Small intestine (tissue), 7 donors: ENCODE data around the gene CD101. TPM values are rescaled to one million over a fixed set of nuclear protein-coding genes. Genes with fewer than 3 reads are reported as not detected.

Experiments
- DNase-seq, 2 donors: peaks; one replicate each; pipeline versions ENCODE4 v3.0.0 to v3.0.0-alpha.2; 2013
- FAIRE-seq: peaks from 2 replicates; lab custom pipeline; 2012; peaks lifted over from hg19 to GRCh38; lab: Jason Lieb, UNC
- H3K27ac ChIP-seq, 3 donors: one replicate each; pipeline ENCODE4 v1.5.1; 2013; ENCODE audit warnings: low read length in 2 of 3, mild to moderate bottlenecking in 2 of 3, control low read depth in 1 of 3, inconsistent platforms in 1 of 3, low read depth in 1 of 3, moderate library complexity in 1 of 3
- H3K27me3 ChIP-seq, 3 donors: one replicate each; pipeline ENCODE4 v1.6.1; 2013; ENCODE audit warnings: low read length in 3 of 3, inconsistent platforms in 1 of 3; ENCODE audit not compliant: control insufficient read depth in 3 of 3, insufficient read depth in 3 of 3
- H3K36me3 ChIP-seq, 3 donors: one replicate each; pipeline ENCODE4 v1.6.1; 2013; ENCODE audit warnings: low read length in 3 of 3, inconsistent platforms in 1 of 3, low read depth in 1 of 3, mild to moderate bottlenecking in 1 of 3, moderate library complexity in 1 of 3; ENCODE audit not compliant: control insufficient read depth in 3 of 3, insufficient read depth in 2 of 3
- H3K4me1 ChIP-seq, 3 donors: one replicate each; pipeline ENCODE4 v1.6.1; 2013; ENCODE audit warnings: low read length in 2 of 3, inconsistent platforms in 1 of 3, low read depth in 1 of 3, mild to moderate bottlenecking in 1 of 3, moderate library complexity in 1 of 3; ENCODE audit not compliant: control insufficient read depth in 3 of 3, insufficient read depth in 2 of 3
- H3K4me3 ChIP-seq, 3 donors: one replicate each; pipeline ENCODE4 v1.5.1; 2013; ENCODE audit warnings: low read length in 3 of 3, control low read depth in 1 of 3, inconsistent platforms in 1 of 3, low read depth in 1 of 3, mild to moderate bottlenecking in 1 of 3, moderate library complexity in 1 of 3
- H3K9me3 ChIP-seq, 2 donors: one replicate each; pipeline ENCODE4 v1.6.1; 2013; ENCODE audit warnings: low read depth in 1 of 2, low read length in 1 of 2; ENCODE audit not compliant: control insufficient read depth in 2 of 2, insufficient read depth in 1 of 2
- WGBS, 3 donors: extraction: QIAGEN DNeasy Blood & Tissue Kit; methylation state at CpG; one replicate each; pipeline ENCODE4 v1.1.7; 2013; 5-methylcytosine and 5-hydroxymethylcytosine counted together
- polyA plus RNA-seq, 4 donors: library from polyadenylated mRNA; stranded (reverse) in 3 of 4; unstranded in 1 of 4; fragments of 200-250 nt in 3 of 4; fragments of 120-200 nt in 1 of 4; gene quantifications; one replicate each; pipeline versions ENCODE4 v1.2.1 to v1.2.3, GENCODE V29; 2013
- donor health status: healthy with polysubstance abuse.
- donor health status: control.
- donor health status: control.
- donor health status: Bipolar disorder and iron deficiency.
- donor health status: healthy.

Gene CD101
- polyA plus RNA-seq, 4 donors = 1.3 to 6.2 (median 3.0) TPM

DNA sequence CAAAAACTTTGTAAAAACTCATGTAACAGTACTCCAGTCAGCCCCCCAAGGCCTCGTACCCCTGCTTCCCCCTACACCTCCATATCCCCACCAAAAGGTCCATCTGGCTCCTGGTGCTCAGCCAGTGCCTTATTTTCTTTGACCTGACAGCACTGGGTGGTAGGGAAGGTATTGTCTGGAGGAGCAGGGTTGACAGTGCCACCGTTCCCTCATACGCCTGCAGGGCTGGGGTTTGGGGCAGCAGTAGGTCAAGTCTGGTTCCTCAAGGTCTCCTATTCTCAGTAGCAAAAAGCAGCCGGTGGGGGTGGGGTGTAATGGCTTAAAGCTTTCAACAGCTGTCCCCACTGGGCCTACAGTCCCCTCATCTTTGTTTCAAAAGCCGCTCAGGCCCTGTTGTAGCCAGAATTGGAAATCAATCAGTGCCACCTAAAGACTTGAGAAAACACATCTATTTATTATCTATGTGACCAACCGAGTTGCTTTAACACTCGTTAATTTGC is 33.3 kb downstream of the CD101 start:
- FAIRE-seq (no peak), DNase-seq (no peak)
- Histone ChIP-seq H3K4me1 (peaks cover 0 to 5% (median 0%) of the 10 kb centered on the region in 3 donors), H3K4me3 (no peak overlapping the region), H3K9me3 (no peaks in the 10 kb centered on the region), H3K36me3 (peaks cover 0 to 2% (median 0%) of the 10 kb centered on the region in 3 donors), H3K27ac (no peak overlapping the region), H3K27me3 (no peaks in the 10 kb centered on the region)
- 90 to 92% (median 91%) methylated on average over 7 of the region's 7 CpGs for WGBS, 3 donors

DNA sequence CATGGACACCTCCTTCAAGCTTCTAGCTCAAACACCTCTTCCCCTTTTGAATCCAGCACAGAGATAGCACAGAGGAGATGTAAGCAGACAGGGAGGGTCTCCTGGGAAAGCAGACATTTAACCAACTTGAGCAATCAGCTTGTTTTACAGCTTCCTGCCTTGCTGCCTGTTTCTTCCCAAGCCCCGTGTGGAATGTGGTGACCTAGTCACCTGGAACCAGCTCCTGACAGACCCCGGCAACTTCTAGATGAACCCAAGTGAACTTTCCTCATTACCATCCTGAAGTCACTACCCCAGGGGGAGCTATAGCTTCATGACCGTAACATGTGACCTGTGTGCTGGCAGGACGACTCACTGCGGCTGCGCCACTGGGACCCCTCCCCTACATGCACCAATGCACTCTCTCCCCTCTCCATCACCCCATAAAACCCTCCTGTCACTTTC is 34.5 kb downstream of the CD101 start:
- no peak for FAIRE-seq
- Histone ChIP-seq H3K27me3 (no peaks in the 10 kb centered on the region), H3K36me3 (peaks cover 0 to 2% (median 0%) of the 10 kb centered on the region in 3 donors), H3K4me1 (no peaks in the 10 kb centered on the region), H3K4me3 (no peak overlapping the region), H3K27ac (no peak overlapping the region), H3K9me3 (no peaks in the 10 kb centered on the region)
- DNase-seq = peak in 1 of 2 donors; percentile 21
- WGBS, 3 donors = 76 to 86% (median 82%) methylated on average over 6 of the region's 6 CpGs

DNA sequence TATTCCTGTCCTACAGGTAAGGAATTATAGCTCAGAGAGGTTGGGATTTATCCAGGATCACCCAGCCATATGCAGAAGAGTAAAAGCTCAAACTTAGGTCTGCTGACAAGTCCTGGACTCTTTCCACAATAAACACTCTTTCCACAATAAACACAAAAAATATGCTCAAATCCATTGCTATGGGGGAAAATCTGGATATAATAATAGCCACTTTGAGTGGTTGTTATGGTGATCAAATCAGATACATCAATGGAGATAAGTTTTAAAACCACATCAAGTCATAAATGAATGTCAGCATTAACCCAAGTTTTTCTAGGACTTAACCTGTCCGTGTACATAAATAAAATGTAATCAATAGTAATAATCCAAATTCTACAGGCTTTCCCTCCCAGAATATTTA is 36.2 kb downstream of the CD101 start:
- Histone ChIP-seq H3K9me3 (peaks cover 0 to under 1% of the 10 kb centered on the region in 2 donors), H3K27ac (no peak overlapping the region), H3K27me3 (no peaks in the 10 kb centered on the region), H3K36me3 (peaks cover 0 to under 1% (median 0%) of the 10 kb centered on the region in 3 donors), H3K4me3 (no peak overlapping the region), H3K4me1 (no peaks in the 10 kb centered on the region)
- WGBS, 3 donors = 46 to 74% (median 67%) methylated on average over 1 of the region's 1 CpG
- FAIRE-seq = no peak
- DNase-seq = no peak

DNA sequence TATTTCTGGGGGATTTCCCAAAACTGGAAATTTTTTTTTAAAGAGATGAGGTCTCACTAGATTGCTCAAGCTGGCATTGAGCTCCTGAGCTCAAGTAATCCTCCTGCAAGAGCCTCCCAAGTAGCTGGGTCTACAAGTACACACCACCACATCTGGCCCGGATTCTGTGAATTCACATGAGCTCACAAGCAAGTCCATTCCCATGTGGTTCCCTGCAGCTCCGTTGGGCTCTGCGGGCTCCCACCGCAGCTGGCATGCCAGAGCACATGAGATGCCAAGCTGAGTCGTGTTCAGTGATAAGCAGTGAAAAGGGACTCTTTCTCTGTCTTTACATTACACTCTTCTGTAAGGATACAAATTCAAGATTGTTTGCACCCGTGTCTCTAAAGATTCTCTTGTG is 36.7 kb downstream of the CD101 start:
- DNase-seq (no peak), FAIRE-seq (no peak)
- 93 to 97% (median 95%) methylated on average over 6 of the region's 6 CpGs for WGBS, 3 donors
- H3K4me1 ChIP-seq = no peaks in the 10 kb centered on the region
- no peak overlapping the region for H3K4me3 ChIP-seq
- H3K36me3 ChIP-seq = no peaks in the 10 kb centered on the region
- no peaks in the 10 kb centered on the region for H3K27me3 ChIP-seq
- H3K9me3 ChIP-seq = peaks cover 0 to 3% of the 10 kb centered on the region in 2 donors
- H3K27ac ChIP-seq = no peak overlapping the region

DNA sequence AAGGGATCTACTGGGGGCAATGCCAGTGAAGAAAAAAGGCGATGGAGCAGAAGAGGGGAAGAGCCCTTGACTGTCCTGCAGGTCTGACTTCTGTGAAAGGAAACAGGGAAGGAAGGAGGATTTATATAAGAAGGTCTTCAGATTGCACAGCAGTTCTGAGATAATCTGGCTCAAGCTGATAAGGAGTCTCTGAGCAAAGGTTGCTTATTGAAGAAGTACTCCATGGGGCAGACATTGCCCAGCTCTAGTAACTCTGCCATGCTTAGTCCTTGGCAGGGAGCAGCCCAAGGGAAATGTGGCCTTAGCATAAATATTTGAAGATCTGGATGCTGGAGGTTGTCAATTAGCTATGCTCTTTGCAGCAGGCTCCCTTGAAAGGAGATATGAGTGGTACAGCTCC is 42.7 kb downstream of the CD101 start:
- H3K4me3 ChIP-seq = no peak overlapping the region
- 92 to 100% (median 94%) methylated on average over 1 of the region's 1 CpG for WGBS, 3 donors
- H3K9me3 ChIP-seq = peaks cover 0 to 10% of the 10 kb centered on the region in 2 donors
- no peak overlapping the region for H3K27ac ChIP-seq
- H3K27me3 ChIP-seq = no peaks in the 10 kb centered on the region
- no peaks in the 10 kb centered on the region for H3K4me1 ChIP-seq
- DNase-seq (peak in 1 of 2 donors; percentile 76), FAIRE-seq (no peak)
- peaks cover 0 to 3% (median 0%) of the 10 kb centered on the region in 3 donors for H3K36me3 ChIP-seq

DNA sequence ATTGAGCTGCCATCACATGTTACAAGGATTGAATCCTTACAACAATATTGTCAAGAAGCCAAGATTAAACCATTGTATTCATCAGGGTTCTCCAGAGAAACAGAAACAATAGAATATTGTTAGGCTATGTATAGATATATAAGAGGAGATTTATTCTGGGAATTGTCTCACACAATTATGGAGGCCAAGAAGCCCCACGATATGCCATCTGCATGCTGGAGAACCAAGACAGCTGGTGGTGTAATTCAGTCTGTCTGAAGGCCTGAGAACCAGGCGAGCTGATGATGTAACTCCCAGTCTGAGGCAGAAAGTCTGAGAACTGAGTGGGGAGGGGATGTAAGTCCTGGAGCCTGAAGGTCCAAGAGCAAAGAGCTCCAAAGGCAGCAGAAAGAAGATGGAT is 44.1 kb downstream of the CD101 start:
- Histone ChIP-seq H3K9me3 (peaks cover 0 to 10% of the 10 kb centered on the region in 2 donors), H3K36me3 (peaks cover 0 to 3% (median 0%) of the 10 kb centered on the region in 3 donors), H3K27ac (no peak overlapping the region), H3K4me3 (no peak overlapping the region), H3K4me1 (no peaks in the 10 kb centered on the region), H3K27me3 (no peaks in the 10 kb centered on the region)
- FAIRE-seq (no peak), DNase-seq (no peak)
- 72 to 98% (median 88%) methylated on average over 2 of the region's 2 CpGs for WGBS, 3 donors

DNA sequence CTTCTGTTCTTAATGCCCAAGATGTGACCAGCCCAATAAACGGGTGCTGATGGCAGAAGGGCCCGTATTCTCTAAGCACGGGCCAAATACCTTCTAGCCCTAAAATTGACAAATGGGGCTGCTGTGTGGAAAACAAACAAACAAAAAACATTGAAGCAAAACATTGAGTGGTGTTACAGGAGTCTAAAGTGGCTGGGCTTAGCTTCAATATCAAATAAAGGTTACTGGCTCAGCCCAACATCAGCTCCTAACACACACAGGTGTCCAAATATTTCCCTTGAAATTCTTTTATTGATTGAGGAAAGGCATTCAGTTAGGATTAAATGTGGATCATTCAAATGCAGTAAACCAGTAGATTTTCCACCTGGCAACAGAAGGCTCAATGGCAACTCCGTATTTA is 45.2 kb downstream of the CD101 start:
- H3K9me3 ChIP-seq = peaks cover 0 to 10% of the 10 kb centered on the region in 2 donors
- no peak overlapping the region for H3K4me3 ChIP-seq
- FAIRE-seq = no peak
- peaks cover 0 to 2% (median 0%) of the 10 kb centered on the region in 3 donors for H3K4me1 ChIP-seq
- no peak overlapping the region for H3K27ac ChIP-seq
- H3K27me3 ChIP-seq = no peaks in the 10 kb centered on the region
- peaks cover 0 to 3% (median 0%) of the 10 kb centered on the region in 3 donors for H3K36me3 ChIP-seq
- WGBS, 3 donors = 84 to 90% (median 87%) methylated on average over 4 of the region's 4 CpGs
- no peak for DNase-seq

DNA sequence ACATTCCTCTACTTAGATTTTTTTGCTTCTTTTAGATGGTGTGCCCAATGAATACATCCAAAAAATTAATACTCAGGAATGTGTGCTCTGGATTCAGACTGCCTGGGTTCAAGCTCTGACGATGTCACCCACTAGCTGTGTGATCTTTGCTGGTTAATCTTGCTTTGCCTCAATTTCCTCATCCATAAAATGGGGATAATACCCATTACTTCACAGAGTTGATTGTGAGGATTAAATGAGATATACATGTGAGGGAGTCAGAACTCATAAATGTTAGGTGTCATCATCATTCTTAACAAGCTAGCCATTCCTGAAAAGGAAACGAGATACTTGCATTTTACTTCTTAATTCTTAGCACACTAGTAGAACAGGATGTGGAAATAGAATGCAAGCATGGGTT is 45.7 kb downstream of the CD101 start:
- Histone ChIP-seq H3K9me3 (peaks cover 0 to 10% of the 10 kb centered on the region in 2 donors), H3K27ac (no peak overlapping the region), H3K27me3 (no peaks in the 10 kb centered on the region), H3K4me3 (no peak overlapping the region), H3K4me1 (peaks cover 0 to 2% (median 0%) of the 10 kb centered on the region in 3 donors), H3K36me3 (peaks cover 0 to 3% (median 0%) of the 10 kb centered on the region in 3 donors)
- no peak for FAIRE-seq
- no peak for DNase-seq
- 90 to 96% (median 90%) methylated on average over 2 of the region's 2 CpGs for WGBS, 3 donors

DNA sequence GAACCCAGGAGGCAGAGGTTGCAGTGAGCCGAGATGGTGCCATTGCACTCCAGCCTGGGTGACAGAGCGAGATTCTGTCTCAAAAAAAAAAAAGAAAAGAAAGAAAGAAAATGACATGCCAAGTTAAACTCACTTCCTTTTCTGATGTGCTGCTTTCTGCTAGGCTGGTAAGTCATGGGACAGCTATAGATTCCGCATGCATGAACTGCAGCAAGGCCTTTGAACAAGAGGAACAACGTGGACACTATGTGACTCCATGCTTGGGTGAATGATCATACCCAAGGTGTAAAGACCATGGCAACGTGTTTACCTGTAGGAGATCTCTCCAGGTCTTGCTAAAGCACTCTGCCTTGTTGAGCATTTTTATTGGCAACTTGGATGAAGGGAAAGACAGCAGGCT is 48.3 kb downstream of the CD101 start:
- DNase-seq (no peak), FAIRE-seq (no peak)
- peaks cover 0 to 3% (median 0%) of the 10 kb centered on the region in 3 donors for H3K36me3 ChIP-seq
- 83 to 94% (median 90%) methylated on average over 5 of the region's 5 CpGs for WGBS, 3 donors
- H3K9me3 ChIP-seq = no peaks in the 10 kb centered on the region
- H3K4me3 ChIP-seq = no peak overlapping the region
- H3K27ac ChIP-seq = no peak overlapping the region
- H3K4me1 ChIP-seq = peaks cover 0 to 2% (median 0%) of the 10 kb centered on the region in 3 donors
- H3K27me3 ChIP-seq = no peaks in the 10 kb centered on the region
